GM21717 (cell line): Measurements from ENCODE around the gene IL1B.

Source experiments
- ATAC-seq: cut with Tn5 transposase; IDR thresholded peaks from one replicate; pipeline ENCODE4 v1.9.1; 2021; ENCODE audit warnings: mild to moderate bottlenecking, moderate library complexity; ENCODE audit not compliant: unreplicated experiment

Gene IL1B

DNA sequence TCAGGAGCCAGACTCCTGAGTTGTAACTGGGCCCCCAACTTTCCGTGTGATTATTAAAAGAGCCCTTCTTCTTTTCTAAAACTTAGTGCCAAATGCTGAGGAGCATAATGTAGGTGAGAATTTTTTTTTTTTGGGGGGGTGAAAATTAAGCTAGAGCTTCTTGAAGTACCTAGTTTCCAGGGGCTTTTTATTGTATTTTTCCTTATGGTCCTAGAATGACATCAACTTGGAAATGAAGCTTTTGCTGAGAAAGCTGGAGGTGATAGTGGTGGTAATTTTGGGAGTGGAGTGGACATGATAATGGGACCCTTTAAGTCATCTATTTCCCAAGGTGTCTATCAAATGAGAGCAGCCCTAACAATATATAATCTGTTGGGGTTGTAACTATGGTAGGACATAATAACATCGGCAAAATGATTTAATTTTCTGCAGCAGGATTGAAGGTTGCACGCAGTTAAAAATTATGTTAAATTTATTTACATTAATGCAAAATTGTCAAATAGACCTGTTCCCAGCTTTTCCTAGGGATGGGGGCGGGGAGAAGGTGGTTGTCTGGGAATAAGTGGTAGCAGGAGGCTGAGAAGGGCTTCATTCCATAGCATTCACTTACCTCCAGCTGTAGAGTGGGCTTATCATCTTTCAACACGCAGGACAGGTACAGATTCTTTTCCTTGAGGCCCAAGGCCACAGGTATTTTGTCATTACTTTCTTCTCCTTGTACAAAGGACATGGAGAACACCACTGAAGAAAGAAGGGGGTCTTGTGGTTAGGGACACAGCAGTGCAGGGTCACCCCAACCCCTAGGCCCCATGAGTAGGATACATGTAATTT is 5.7 kb downstream of the IL1B start:
- no peak for ATAC-seq

DNA sequence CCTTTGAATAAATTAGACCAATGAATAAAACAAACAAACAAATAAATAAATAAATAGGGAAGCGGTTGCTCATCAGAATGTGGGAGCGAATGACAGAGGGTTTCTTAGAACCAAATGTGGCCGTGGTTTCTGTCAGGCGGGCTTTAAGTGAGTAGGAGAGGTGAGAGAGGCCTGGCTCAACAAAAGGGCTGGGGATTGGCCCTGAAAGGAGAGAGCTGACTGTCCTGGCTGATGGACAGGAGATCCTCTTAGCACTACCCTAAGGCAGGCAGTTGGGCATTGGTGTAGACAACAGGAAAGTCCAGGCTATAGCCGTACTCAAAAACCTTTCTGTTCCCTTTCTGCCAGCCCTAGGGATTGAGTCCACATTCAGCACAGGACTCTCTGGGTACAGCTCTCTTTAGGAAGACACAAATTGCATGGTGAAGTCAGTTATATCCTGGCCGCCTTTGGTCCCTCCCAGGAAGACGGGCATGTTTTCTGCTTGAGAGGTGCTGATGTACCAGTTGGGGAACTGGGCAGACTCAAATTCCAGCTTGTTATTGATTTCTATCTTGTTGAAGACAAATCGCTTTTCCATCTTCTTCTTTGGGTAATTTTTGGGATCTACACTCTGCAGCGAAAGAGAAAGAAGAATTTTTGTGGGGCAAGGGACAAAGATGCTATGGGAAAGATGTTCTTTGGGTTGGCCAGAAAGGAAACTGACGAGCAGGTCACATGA is 6.5 kb downstream of the IL1B start:
- no peak for ATAC-seq

- no peak for ATAC-seq
These were observed 7.2 kb downstream of the IL1B start for GRCh38 chr2:112829101-112829960.

- ATAC-seq, result no peak
These were observed 8.3 kb downstream of the IL1B start for GRCh38 chr2:112828251-112828691.

DNA sequence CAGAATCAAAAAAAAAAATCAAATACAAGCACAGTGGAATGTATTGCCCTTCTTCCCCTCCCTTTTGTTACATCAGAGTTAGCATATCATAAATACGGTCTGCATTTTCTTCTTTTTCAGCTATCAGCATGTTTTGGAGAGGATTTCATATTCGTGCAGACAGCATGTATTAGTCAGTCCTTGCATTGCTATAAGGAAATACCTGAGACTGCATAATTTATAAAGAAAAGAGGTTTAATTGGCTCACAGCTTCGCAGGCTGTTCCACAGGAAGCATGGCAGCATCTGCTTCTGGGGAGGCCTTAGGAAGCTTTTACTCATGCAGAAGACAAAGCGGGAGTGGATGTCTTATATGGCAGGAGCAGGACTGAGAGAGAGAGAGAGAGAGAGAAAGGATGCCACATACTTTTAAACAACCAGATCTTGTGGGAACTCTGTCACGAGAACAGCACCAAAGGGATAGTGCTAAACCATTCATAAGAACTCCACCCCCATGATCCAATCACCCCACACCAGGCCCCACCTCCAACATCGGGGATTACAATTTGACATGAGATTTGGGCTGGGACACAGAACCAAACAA is 8.9 kb downstream of the IL1B start:
- no peak for ATAC-seq

- ATAC-seq, result no peak
These were observed 9.6 kb downstream of the IL1B start for GRCh38 chr2:112827009-112827408.

DNA sequence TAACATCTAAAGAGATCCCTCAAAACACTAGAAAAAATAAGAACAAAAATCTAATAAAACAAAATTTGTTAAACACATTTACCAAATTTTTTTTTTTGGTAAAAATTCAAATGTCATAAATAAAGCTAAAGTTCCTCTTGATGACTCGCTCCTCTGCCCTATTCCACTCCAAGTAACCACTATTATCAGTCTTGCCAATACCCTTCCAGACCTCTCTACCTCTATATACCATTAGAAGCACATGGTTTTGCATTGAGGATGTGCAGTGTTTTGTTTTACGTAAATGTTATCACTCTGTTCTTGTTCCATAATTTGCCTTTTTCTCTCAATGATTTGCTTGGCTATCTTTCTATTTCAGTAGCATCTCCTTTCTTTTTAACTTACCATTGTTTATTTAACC is 10.9 kb downstream of the IL1B start:
- ATAC-seq, result no peak

DNA sequence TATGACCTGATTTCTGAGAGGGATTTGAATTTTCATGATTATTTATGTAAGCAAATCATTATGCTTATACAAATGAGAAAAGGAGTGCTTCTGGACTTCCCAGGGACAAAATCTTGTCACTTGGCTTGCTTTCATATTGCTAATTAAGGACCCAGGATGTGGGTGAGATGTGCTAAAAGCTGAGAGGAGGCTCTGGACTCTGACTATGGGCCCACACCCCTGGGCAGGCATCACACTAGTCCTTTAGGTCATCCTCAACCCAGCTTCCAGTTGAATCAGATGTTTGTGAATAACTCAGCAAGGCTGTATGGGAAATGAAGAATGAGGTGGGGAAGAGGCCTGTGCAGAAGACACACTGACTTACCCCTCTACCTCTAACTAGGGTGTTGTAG is 11.9 kb downstream of the IL1B start:
- no peak for ATAC-seq

DNA sequence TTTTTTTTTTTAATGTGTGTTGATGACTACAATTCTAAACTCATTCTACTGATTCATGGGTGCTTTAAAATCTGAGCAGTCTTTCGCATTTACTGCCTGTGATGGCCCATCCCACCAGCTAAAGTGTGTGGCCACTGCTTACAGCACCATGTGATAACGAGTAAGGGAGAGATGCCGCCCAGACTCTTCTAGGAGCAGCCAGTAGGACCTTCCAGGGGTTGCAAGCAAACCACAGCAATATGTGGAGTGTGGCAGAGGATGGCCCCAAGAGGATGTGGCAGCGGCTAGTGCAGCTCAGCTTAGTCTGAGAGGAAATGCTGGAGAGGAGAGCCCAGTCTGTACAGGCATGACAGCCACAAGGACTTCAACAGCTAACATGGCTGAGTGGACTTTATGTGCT is 14.9 kb downstream of the IL1B start:
- ATAC-seq, result no peak

DNA sequence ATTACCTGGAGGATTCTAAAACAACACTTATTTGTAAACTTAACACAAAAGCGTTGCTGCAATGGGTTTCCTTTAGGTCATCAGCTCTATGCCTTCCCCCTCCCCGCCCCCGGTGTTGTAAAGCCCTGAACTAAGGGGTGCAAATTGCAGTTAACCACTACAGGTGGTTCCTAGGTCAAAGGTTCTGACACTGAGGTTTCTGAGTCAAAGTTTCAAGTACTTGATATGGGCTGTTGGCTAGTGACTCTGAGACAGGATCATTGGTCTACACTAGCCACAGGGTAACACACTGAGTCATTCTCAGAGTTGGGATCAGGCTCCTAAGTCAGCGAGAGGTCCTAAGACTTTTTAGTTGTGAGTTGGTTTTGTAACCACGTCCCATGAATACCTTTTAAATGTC is 15.4 kb downstream of the IL1B start:
- ATAC-seq, result peak; percentile 74

GRCh38 chr2:112820343-112820742 is 16.2 kb downstream of the IL1B start:
- ATAC-seq, result no peak

DNA sequence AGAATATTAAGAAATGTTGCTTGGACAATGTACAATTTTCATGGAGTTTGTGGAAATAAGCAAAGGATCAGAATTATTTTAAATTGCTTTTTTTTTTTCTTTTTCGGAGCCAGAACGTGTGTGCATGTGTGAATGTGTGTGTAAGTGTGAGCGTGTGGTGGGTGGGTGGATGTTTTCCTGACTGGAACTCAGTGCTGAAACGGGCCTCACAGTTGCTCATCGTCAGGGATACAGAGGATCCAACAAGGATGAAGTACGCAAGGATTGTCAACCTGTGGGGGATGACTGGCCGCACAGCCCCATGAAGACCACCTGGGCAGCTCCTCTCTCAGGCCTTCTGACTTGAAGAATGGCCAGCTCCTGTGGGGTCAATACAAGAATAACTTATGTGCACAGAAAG is 17.5 kb downstream of the IL1B start:
- no peak for ATAC-seq

GRCh38 chr2:112818094-112818902 is 18.3 kb downstream of the IL1B start:
- ATAC-seq, result no peak

GRCh38 chr2:112817082-112817689 is 19.4 kb downstream of the IL1B start:
- ATAC-seq, result no peak

- no peak for ATAC-seq
These were observed 22.3 kb downstream of the IL1B start for GRCh38 chr2:112814278-112814677.

- no peak for ATAC-seq
These were observed 23.2 kb downstream of the IL1B start for GRCh38 chr2:112813280-112813966.

- no peak for ATAC-seq
These were observed 24.0 kb downstream of the IL1B start for GRCh38 chr2:112812318-112813267.

- no peak for ATAC-seq
These were observed 24.7 kb downstream of the IL1B start for GRCh38 chr2:112811841-112812306.
